AG04449 (cell line): Measurements from ENCODE around the gene FAM32A.
A peak's percentile ranks its signal among the peaks of the same experiment; 100 is the strongest.

ENCODE experiments used
- CTCF ChIA-PET: fragments of 350-600 bp; formaldehyde crosslinking; extraction: SDS; loops from one replicate; lab custom pipeline; 2021; ENCODE audit warnings: antibody characterized with exemption; lab: Yijun Ruan, JAX
- POLR2A ChIA-PET: fragments of 400-600, 350-600 bp; formaldehyde crosslinking; extraction: SDS; loops from one replicate; lab custom pipeline; 2020; ENCODE audit warnings: antibody characterized with exemption, inconsistent platforms; lab: Yijun Ruan, JAX
- DNase-seq: peaks from one replicate; pipeline ENCODE4 v3.0.0-alpha.2; 2010; ENCODE audit warnings: low read depth, low spot score
- H3K4me3 ChIP-seq: 2 replicates; pipeline ENCODE4 v1.5.1; 2011; ENCODE audit warnings: low read depth, mild to moderate bottlenecking, control low read depth, low read length
- CTCF ChIP-seq: IDR thresholded peaks from one replicate; pipeline ENCODE4 v1.5.1; 2011; ENCODE audit warnings: mild to moderate bottlenecking, moderate library complexity, low read length, control low read depth, inconsistent platforms; ENCODE audit not compliant: insufficient read depth; ENCODE audit errors: missing control alignments

Gene FAM32A

DNA sequence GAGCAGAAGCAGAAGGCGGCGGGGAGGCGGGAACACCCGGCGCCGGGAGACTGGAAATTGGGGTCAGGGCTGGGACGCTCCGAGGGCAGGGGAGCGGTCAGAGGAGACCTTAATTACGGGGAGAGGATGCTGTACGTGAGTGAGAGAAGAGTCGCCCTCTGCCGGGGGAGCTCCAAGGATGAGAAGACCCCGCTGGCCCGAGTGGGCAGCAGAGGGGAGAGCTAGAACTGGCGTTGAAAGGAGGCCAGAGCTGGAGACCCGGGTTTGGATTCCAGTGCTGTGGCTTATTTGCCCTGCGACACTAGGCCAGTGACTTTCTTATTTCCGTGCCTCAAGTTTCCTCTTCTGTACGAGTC lies 536 bp downstream of the FAM32A start:
- ChIA-PET POLR2A (interaction anchor here (0.7 to 1.8 kb wide), 5 partner anchors 12 to 145 kb away, joined by 3 to 10 read pairs (median 4); partner anchors contain the start of genes AP1M1 and TPM4), CTCF (interaction anchor here (0.7 to 7.2 kb wide), 25 partner anchors 9 to 559 kb away, joined by 3 to 101 read pairs (median 4); partner anchors contain the start of genes AP1M1 and RAB8A)
- H3K4me3 ChIP-seq: peak overlapping the region; percentile 95
- TF ChIP-seq CTCF: peak; percentile 56
- no peak for DNase-seq

DNA sequence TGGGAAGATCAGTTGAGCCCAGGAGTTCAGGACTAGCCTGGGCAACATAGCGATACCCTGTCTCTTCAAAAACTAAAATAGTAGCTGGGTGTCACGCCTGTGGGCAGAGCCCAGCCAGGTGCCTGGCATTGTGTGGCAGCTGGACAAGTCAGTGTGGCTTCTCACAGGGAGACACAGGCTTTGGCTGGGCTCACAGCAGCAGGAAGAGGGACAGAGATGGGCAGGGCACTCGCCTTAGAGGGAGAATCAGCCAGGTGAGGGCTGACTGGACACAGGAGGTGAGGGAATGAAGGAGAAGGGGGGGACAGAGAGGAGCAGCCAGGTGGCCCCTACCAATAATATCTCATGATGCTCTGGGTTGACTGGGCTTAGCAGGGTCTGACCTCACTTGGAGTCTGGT lies 3.3 kb downstream of the FAM32A start:
- POLR2A ChIA-PET: no interaction called here
- no peak overlapping the region for H3K4me3 ChIP-seq
- no peak for TF ChIP-seq CTCF
- no peak for DNase-seq
- CTCF ChIA-PET: interaction anchor here (7.2 kb wide), 1 partner anchor 147 kb away, joined by 101 read pairs; no protein-coding TSS in a partner anchor

DNA sequence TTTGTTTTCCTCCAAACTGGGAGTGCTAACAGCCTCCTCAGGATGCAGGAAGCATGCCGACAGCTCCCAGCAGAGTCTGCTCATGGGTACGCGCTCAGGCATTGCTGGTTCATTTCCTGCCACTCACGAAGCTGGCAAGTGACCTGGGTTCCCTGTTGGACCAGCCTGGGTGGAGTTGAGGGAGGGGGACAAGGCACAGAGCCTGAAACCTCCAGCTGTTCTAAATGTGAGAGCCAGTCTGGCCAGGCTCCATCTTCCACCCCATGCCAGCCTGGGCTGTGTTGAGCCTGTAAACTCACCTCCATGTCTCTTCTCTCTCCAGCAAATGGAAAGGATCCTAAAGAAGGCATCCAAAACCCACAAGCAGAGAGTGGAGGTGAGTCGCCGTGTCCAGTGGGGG lies 5.0 kb downstream of the FAM32A start:
- TF ChIP-seq CTCF: no peak
- ChIA-PET POLR2A (no interaction called here), CTCF (interaction anchor here (1.4 to 7.2 kb wide), 2 partner anchors 149 to 228 kb away, joined by 3 to 101 read pairs; no protein-coding TSS in a partner anchor)
- no peak for DNase-seq
- H3K4me3 ChIP-seq: no peak overlapping the region

GRCh38 chr19:16190736-16191135 lies 5.5 kb downstream of the FAM32A start:
- ChIA-PET CTCF (interaction anchor here (7.2 kb wide), 1 partner anchor 149 kb away, joined by 101 read pairs; no protein-coding TSS in a partner anchor), POLR2A (no interaction called here)
- H3K4me3 ChIP-seq: no peak overlapping the region
- DNase-seq: no peak
- no peak for TF ChIP-seq CTCF

- H3K4me3 ChIP-seq: no peak overlapping the region
- ChIA-PET POLR2A (interaction anchor here (0.6 kb wide), 1 partner anchor 101 kb away, joined by 3 read pairs; no protein-coding TSS in a partner anchor), CTCF (no interaction called here)
- no peak for DNase-seq
- TF ChIP-seq CTCF: no peak
Observed at GRCh38 chr19:16191216-16191908, 6.2 kb downstream of the FAM32A start.

- ChIA-PET CTCF (interaction anchor here (1.8 to 5.6 kb wide), 3 partner anchors 8 to 152 kb away, joined by 4 to 27 read pairs (median 8); partner anchors contain the start of gene FAM32A), POLR2A (interaction anchor here (0.6 to 0.9 kb wide), 2 partner anchors 8 to 75 kb away, joined by 3 to 4 read pairs; partner anchors contain the start of gene FAM32A)
- DNase-seq: no peak
- no peak overlapping the region for H3K4me3 ChIP-seq
- TF ChIP-seq CTCF: no peak
Observed at GRCh38 chr19:16193466-16193865, 8.3 kb downstream of the FAM32A start.
